SK-N-MC (cell line): ENCODE results near the gene COL21A1.

ENCODE experiments used
- EZH2 ChIP-seq: fragments of 200-600 bp; sonication (generic); IDR thresholded peaks from one replicate; pipeline ENCODE4 v1.6.1; 2017; ENCODE audit warnings: antibody characterized with exemption
- FOXP2 ChIP-seq: optimal IDR thresholded peaks from 2 replicates; pipeline ENCODE3; 2011; ENCODE audit warnings: mild to moderate bottlenecking, moderate library complexity; ENCODE audit not compliant: insufficient read depth; ENCODE audit errors: extremely low read length, control extremely low read depth

DNA sequence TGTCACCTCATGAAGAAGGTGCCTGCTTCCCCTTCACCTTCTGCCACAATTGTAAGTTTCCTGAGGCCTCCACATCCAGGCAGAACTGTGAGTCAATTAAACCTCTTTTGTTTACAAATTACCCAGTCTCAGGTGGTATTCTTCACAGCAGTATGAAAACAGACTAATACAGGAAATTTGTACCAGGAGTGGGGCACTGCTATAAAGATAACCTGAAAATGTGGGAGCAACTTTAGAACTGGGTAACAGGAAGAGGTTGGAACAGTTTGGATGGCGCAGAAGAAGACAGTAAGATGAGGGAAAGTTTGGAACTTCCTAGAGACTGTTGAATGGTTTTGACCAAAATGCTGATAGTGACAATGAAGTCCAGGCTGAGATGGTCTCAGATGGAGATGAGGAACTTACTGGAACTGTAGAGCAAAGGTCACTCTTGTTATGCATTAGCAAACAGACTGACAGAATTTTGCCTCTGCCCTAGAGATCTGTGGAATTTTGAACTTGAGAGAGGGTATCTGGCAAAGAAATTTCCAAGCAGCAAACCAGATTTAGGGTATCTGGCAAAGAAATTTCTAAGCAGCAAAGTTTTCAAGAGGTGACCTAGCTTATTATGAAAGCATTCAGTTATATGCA, 23.5 kb upstream of the COL21A1 start:
- TF ChIP-seq FOXP2 (no peak), EZH2 (no peak)
